CD4-positive, alpha-beta T cell (primary cell): ENCODE measurements around the gene SYNGR1. TPM values are rescaled to one million over a fixed set of nuclear protein-coding genes. Genes with fewer than 3 reads are reported as not detected.

Experiments
- ATAC-seq: fragments of 200-7000 bp; cut with Tn5 transposase; one replicate; pipeline ENCODE4 v1.10.0; 2022; ENCODE audit warnings: mild to moderate bottlenecking; ENCODE audit not compliant: poor library complexity
- CTCF ChIA-PET: fragments of 350-600 bp; sonication (Branson Sonifier 250); formaldehyde crosslinking; loops from one replicate; lab custom pipeline; 2021; ENCODE audit warnings: antibody characterized with exemption, inconsistent platforms; lab: Charles Lee
- POLR2A ChIA-PET: fragments of 350-600 bp; sonication (Branson Sonifier 250); formaldehyde crosslinking; loops from one replicate; lab custom pipeline; 2021; ENCODE audit warnings: antibody characterized with exemption, inconsistent platforms; lab: Charles Lee
- DNase-seq, 14 experiments: peaks; one replicate each; pipeline ENCODE4 v3.0.0-alpha.2; 2013 to 2020; ENCODE audit warnings: mixed read lengths in 2 of 14
- H3K27ac ChIP-seq, 2 donors: one replicate each; pipeline versions ENCODE4 v1.5.1 to v1.7.0; 2013; ENCODE audit warnings: low read length in 2 of 2, low read depth in 1 of 2, mild to moderate bottlenecking in 1 of 2
- H3K27me3 ChIP-seq, 2 experiments: 1 replicate in 1 of 2; 2 replicates in 1 of 2; pipeline versions ENCODE4 v1.6.1 to v1.7.0; 2013; ENCODE audit warnings: low read length in 2 of 2, control low read depth in 1 of 2, mild to moderate bottlenecking in 1 of 2, moderate library complexity in 1 of 2; ENCODE audit not compliant: insufficient read depth in 2 of 2, control insufficient read depth in 1 of 2
- H3K36me3 ChIP-seq: one replicate; pipeline ENCODE4 v1.6.1; 2013; ENCODE audit warnings: low read length, control low read depth; ENCODE audit not compliant: insufficient read depth
- H3K4me1 ChIP-seq: one replicate; pipeline ENCODE4 v1.6.1; 2013; ENCODE audit warnings: low read length, control low read depth; ENCODE audit not compliant: insufficient read depth
- H3K4me3 ChIP-seq: one replicate; pipeline ENCODE4 v1.5.1; 2013; ENCODE audit warnings: mild to moderate bottlenecking, low read length, moderate library complexity
- H3K9me3 ChIP-seq, 2 experiments: 1 replicate in 1 of 2; 2 replicates in 1 of 2; pipeline versions ENCODE4 v1.6.1 to v1.7.0; 2013; ENCODE audit warnings: low read length in 2 of 2, mild to moderate bottlenecking in 2 of 2, control low read depth in 1 of 2, moderate library complexity in 1 of 2; ENCODE audit not compliant: control insufficient read depth in 1 of 2, insufficient read depth in 1 of 2
- H3K27ac Mint-ChIP-seq: one replicate; pipeline ENCODE4 v1.8.0; 2020; ENCODE audit warnings: mixed read lengths
- H3K27me3 Mint-ChIP-seq: one replicate; pipeline ENCODE4 v1.8.0; 2021; ENCODE audit warnings: mixed read lengths
- H3K36me3 Mint-ChIP-seq: one replicate; pipeline ENCODE4 v1.8.0; 2021; ENCODE audit warnings: low read depth, mixed read lengths
- H3K4me1 Mint-ChIP-seq: one replicate; pipeline ENCODE4 v1.8.0; 2021; ENCODE audit warnings: low read depth, mixed read lengths
- H3K4me3 Mint-ChIP-seq: one replicate; pipeline ENCODE4 v1.8.0; 2020; ENCODE audit warnings: mild to moderate bottlenecking, mixed read lengths
- H3K9me3 Mint-ChIP-seq: one replicate; pipeline ENCODE4 v1.8.0; 2020; ENCODE audit warnings: mixed read lengths
- CTCF ChIP-seq: fragments of 200-600 bp; IDR thresholded peaks from one replicate; pipeline ENCODE4 v1.8.0; 2022; ENCODE audit warnings: antibody characterized with exemption, mild to moderate bottlenecking
- intact Hi-C, 2 experiments: fragments of 100-400 bp; cut with DNase I in 1 of 2; cut with micrococcal nuclease in 1 of 2; formaldehyde crosslinking; loops; one replicate each; pipeline versions ENCODE4 v1.15.1 to v1.9.0; 2023 to 2025; cut with DNase I, micrococcal nuclease
- total RNA-seq, 174 experiments: library from RNA in 2 of 174; stranded (reverse) in 2 of 174; gene quantifications; one replicate each; pipeline ENCODE4 v1.2.3 and lab custom pipeline; 2021 to 2026

SYNGR1 gene
- total RNA-seq, 2 experiments from 2014 or later: 0.44 to 0.59 TPM

DNA sequence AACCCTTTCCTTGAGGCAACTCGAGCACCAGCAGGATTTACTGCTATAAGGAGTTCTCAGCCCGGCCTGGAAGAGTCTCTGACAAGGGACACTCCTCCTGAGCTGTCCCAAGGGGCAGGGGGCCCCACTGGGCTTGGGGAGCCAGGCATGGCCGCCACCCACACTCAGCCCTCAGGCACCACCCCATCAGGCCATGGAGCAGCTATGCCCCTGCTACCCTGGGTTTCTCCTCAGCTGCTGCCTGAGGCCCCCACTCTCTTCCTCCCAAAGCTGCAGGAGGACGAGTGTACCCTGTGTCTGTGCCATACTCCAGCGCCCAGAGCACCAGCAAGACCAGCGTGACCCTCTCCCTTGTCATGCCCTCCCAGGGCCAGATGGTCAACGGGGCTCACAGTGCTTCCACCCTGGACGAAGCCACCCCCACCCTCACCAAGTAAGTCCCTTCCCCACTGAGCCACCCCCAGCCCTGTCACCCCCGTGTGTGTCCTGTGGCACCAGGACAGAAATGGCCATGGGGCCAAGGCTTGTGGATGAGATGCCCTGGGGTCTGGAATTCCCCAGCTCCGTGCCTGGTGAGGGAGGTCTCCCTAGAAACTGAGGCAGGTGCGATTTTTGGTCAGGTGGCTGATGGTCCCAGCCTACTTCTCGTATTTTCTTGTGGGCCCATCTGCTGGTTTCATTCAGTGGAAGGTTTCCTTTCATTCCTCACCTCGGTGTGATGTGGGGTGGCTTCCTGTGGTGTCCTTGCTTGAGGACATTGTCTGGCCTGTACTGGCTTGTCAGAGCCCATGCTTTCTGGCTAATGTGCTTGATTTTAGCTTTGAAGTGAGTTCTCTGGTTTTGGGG, 78.2 kb downstream of the SYNGR1 start:
- H3K4me1 Mint-ChIP-seq: no peaks in the 10 kb centered on the region
- Histone ChIP-seq H3K36me3 (peaks cover 78% of the 10 kb centered on the region), H3K9me3 (no peaks in the 10 kb centered on the region), H3K27me3 (no peaks in the 10 kb centered on the region), H3K27ac (no peak overlapping the region), H3K4me1 (no peaks in the 10 kb centered on the region), H3K4me3 (no peak overlapping the region)
- H3K27me3 Mint-ChIP-seq: no peaks in the 10 kb centered on the region
- H3K36me3 Mint-ChIP-seq: peaks cover 69% of the 10 kb centered on the region
- ChIA-PET CTCF (no interaction called here), POLR2A (interaction anchor here (1.6 kb wide), 1 partner anchor 29 kb away, joined by 3 read pairs; the partner anchor contains the start of gene TAB1)
- DNase-seq: no peak
- intact Hi-C loops: no loop called here
- no peak for ATAC-seq
- no peak overlapping the region for H3K27ac Mint-ChIP-seq
- no peak overlapping the region for H3K4me3 Mint-ChIP-seq
- TF ChIP-seq CTCF: no peak
- no peaks in the 10 kb centered on the region for H3K9me3 Mint-ChIP-seq

GRCh38 chr22:39428597-39429071, 78.8 kb downstream of the SYNGR1 start:
- Mint-ChIP-seq H3K27me3 (no peaks in the 10 kb centered on the region), H3K36me3 (peaks cover 69% of the 10 kb centered on the region)

DNA sequence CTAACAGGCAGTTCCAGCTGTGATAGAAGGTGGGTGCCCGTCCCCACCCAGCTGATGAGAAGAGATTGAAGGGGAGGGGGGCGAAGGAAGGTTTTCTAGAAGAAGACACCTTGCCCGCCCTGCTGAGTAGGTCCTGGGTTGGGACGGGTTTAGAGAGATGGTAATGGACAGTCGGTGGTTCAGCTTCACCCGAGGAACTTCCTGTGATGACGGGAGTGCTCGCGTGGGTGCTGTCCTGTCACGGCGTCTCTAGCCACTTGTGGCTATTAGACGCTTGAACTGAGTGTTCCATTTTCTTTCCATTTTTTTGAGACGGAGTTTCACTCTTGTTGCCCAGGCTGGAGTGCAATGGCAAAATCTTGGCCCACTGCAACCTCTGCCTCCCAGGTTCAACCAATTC, 79.4 kb downstream of the SYNGR1 start:
- H3K4me3 ChIP-seq: no peak overlapping the region
- H3K4me1 Mint-ChIP-seq: no peaks in the 10 kb centered on the region
- H3K9me3 Mint-ChIP-seq: no peaks in the 10 kb centered on the region
- H3K27me3 ChIP-seq: no peaks in the 10 kb centered on the region
- H3K27ac Mint-ChIP-seq: no peak overlapping the region
- no peak overlapping the region for H3K27ac ChIP-seq
- CTCF ChIA-PET: no interaction called here
- H3K4me1 ChIP-seq: no peaks in the 10 kb centered on the region
- TF ChIP-seq CTCF: no peak
- peaks cover 73% of the 10 kb centered on the region for H3K36me3 ChIP-seq
- peaks cover 69% of the 10 kb centered on the region for H3K36me3 Mint-ChIP-seq
- intact Hi-C loops: no loop called here
- no peaks in the 10 kb centered on the region for H3K9me3 ChIP-seq
- no peaks in the 10 kb centered on the region for H3K27me3 Mint-ChIP-seq
- DNase-seq (no peak), ATAC-seq (no peak)
- POLR2A ChIA-PET: no interaction called here
- no peak overlapping the region for H3K4me3 Mint-ChIP-seq

More at GRCh38 chr22:39428597-39429071, 78.8 kb downstream of the SYNGR1 start:
- no peaks in the 10 kb centered on the region for H3K27me3 ChIP-seq
- no peaks in the 10 kb centered on the region for H3K9me3 Mint-ChIP-seq
- intact Hi-C loops: no loop called here
- H3K27ac Mint-ChIP-seq: no peak overlapping the region
- CTCF ChIA-PET: no interaction called here
- no peak for ATAC-seq
- POLR2A ChIA-PET: interaction anchor here (1.6 kb wide), 1 partner anchor 29 kb away, joined by 3 read pairs; the partner anchor contains the start of gene TAB1
- DNase-seq: no peak
- peaks cover 78% of the 10 kb centered on the region for H3K36me3 ChIP-seq
- TF ChIP-seq CTCF: no peak
- H3K4me3 Mint-ChIP-seq: no peak overlapping the region
- H3K9me3 ChIP-seq: no peaks in the 10 kb centered on the region
- H3K4me1 Mint-ChIP-seq: no peaks in the 10 kb centered on the region
- H3K4me3 ChIP-seq: no peak overlapping the region
- H3K27ac ChIP-seq: no peak overlapping the region
- no peaks in the 10 kb centered on the region for H3K4me1 ChIP-seq
